22Rv1 (cell line): ENCODE measurements around the gene SCTR.

Experiments
- ZFX ChIP-seq: fragments of 450-650 bp; IDR thresholded peaks from 2 replicates; pipeline ENCODE4 v1.6.1; 2017; ENCODE audit warnings: antibody characterized with exemption, borderline replicate concordance
- TF ChIP-seq, protein P1 (sequence below): fragments of 450-650 bp; IDR thresholded peaks from 2 replicates; pipeline ENCODE4 v1.5.1; 2017; ENCODE audit warnings: mild to moderate bottlenecking

GRCh38 chr2:119407430-119408220, 116.7 kb downstream of the SCTR start:
- TF ChIP-seq, protein P1, sequence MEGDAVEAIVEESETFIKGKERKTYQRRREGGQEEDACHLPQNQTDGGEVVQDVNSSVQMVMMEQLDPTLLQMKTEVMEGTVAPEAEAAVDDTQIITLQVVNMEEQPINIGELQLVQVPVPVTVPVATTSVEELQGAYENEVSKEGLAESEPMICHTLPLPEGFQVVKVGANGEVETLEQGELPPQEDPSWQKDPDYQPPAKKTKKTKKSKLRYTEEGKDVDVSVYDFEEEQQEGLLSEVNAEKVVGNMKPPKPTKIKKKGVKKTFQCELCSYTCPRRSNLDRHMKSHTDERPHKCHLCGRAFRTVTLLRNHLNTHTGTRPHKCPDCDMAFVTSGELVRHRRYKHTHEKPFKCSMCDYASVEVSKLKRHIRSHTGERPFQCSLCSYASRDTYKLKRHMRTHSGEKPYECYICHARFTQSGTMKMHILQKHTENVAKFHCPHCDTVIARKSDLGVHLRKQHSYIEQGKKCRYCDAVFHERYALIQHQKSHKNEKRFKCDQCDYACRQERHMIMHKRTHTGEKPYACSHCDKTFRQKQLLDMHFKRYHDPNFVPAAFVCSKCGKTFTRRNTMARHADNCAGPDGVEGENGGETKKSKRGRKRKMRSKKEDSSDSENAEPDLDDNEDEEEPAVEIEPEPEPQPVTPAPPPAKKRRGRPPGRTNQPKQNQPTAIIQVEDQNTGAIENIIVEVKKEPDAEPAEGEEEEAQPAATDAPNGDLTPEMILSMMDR: peak; percentile 60
- TF ChIP-seq ZFX: no peak
